Astrocyte (in vitro differentiated cells and primary cell): ENCODE measurements around the gene HAPLN3.

Experiments used
- EZH2 ChIP-seq: IDR thresholded peaks from 2 replicates; pipeline ENCODE4 v1.6.1; 2012; ENCODE audit warnings: mild to moderate bottlenecking, low read length, inconsistent platforms; ENCODE audit not compliant: insufficient read depth
- TF ChIP-seq, protein P1 (sequence below): IDR thresholded peaks from 2 replicates; pipeline ENCODE4 v1.5.1; 2011; ENCODE audit warnings: low read depth, mild to moderate bottlenecking, inconsistent platforms, low read length, moderate library complexity; ENCODE audit not compliant: insufficient read depth

DNA sequence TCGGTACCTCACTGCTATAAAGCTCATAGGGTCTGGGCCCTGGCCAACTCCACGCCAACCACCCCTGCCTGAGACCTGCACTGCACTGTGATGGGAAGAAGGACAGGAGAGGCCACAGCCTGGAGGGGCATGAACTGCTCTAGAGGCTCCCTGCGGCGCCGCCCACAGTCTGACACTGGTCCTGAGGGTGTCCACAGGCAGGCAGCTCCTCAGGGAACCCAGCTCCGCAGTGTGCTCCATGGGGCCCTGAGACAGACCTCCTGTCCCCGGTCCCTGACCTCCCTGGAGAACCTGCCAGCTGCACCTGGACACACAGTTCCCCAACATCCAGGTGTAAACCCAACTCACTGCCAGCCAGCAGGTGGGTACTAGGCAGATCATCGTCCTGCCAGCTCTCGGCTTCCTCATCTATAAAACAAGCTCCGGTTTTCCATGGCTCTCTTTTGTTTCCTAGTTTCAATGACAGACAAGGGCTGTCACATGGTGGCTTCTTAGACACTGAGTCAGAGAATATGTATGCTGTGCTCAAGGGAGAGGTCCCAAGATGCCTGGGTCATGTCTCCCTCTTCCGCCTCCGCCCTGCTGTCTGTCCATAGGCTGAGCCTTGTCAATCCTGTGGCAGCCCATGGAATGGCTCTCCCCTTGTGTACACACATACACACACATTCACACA lies 5.1 kb upstream of the HAPLN3 start:
- TF ChIP-seq, protein P1, sequence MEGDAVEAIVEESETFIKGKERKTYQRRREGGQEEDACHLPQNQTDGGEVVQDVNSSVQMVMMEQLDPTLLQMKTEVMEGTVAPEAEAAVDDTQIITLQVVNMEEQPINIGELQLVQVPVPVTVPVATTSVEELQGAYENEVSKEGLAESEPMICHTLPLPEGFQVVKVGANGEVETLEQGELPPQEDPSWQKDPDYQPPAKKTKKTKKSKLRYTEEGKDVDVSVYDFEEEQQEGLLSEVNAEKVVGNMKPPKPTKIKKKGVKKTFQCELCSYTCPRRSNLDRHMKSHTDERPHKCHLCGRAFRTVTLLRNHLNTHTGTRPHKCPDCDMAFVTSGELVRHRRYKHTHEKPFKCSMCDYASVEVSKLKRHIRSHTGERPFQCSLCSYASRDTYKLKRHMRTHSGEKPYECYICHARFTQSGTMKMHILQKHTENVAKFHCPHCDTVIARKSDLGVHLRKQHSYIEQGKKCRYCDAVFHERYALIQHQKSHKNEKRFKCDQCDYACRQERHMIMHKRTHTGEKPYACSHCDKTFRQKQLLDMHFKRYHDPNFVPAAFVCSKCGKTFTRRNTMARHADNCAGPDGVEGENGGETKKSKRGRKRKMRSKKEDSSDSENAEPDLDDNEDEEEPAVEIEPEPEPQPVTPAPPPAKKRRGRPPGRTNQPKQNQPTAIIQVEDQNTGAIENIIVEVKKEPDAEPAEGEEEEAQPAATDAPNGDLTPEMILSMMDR, result no peak
- TF ChIP-seq EZH2, result no peak
